Sigmoid colon (tissue), 7 donors: ENCODE data around the gene CAPN12. TPM values are rescaled to one million over a fixed set of nuclear protein-coding genes. Genes with fewer than 3 reads are reported as not detected.

Experiments
- DNase-seq: peaks from one replicate; pipeline ENCODE4 v3.0.0-alpha.2; 2019
- H3K27ac ChIP-seq, 4 donors: fragments of 200-600 bp; sonication (generic); one replicate each; pipeline ENCODE4 v1.5.1; 2016 to 2019; ENCODE audit warnings: mild to moderate bottlenecking in 1 of 4
- H3K27me3 ChIP-seq, 3 donors: fragments of 200-600 bp; sonication (generic); one replicate each; pipeline ENCODE4 v1.5.1; 2019; ENCODE audit warnings: mild to moderate bottlenecking in 1 of 3
- H3K36me3 ChIP-seq, 4 donors: fragments of 200-600 bp; sonication (generic); one replicate each; pipeline ENCODE4 v1.5.1; 2016 to 2019
- H3K4me1 ChIP-seq, 4 donors: fragments of 200-600 bp; sonication (generic); one replicate each; pipeline ENCODE4 v1.5.1; 2017 to 2019
- H3K4me3 ChIP-seq, 4 donors: fragments of 200-600 bp; sonication (generic); one replicate each; pipeline ENCODE4 v1.5.1; 2017 to 2019; ENCODE audit warnings: mild to moderate bottlenecking in 2 of 4, moderate library complexity in 1 of 4
- H3K9me3 ChIP-seq, 4 donors: fragments of 200-600 bp in 3 of 4; sonication (generic) in 3 of 4; one replicate each; pipeline versions ENCODE4 v1.5.1 to v1.6.1; 2013 to 2019
- CTCF ChIP-seq, 4 experiments: fragments of 450-650 bp in 3 of 4; fragments of 200-600 bp in 1 of 4; IDR thresholded peaks; one replicate each; pipeline ENCODE4 v1.5.1; 2016 to 2019; ENCODE audit warnings: antibody characterized with exemption in 4 of 4, mild to moderate bottlenecking in 3 of 4, moderate library complexity in 2 of 4
- EP300 ChIP-seq, 4 donors: sonication (generic); formaldehyde crosslinking; IDR thresholded peaks; one replicate each; pipeline ENCODE4 v1.6.1; 2017; ENCODE audit warnings: antibody characterized with exemption in 4 of 4
- POLR2A ChIP-seq, 2 donors: fragments of 450-650 bp; IDR thresholded peaks; one replicate each; pipeline ENCODE4 v1.6.1; 2016; ENCODE audit warnings: antibody characterized with exemption in 2 of 2, mild to moderate bottlenecking in 2 of 2, moderate library complexity in 2 of 2
- POLR2AphosphoS5 ChIP-seq, 4 donors: sonication (generic); formaldehyde crosslinking; IDR thresholded peaks; one replicate each; pipeline ENCODE4 v1.6.1; 2017; ENCODE audit warnings: antibody characterized with exemption in 4 of 4
- WGBS, 2 donors: extraction: QIAGEN DNeasy Blood & Tissue Kit; methylation state at CpG; one replicate each; pipeline ENCODE4 v1.1.7; 2013; 5-methylcytosine and 5-hydroxymethylcytosine counted together
- intact Hi-C: fragments of 100-400 bp; cut with DNase I; formaldehyde crosslinking; loops from one replicate; pipeline ENCODE4 v1.15.1; 2023
- polyA plus RNA-seq, 3 donors: library from polyadenylated mRNA; stranded (reverse); fragments of 200-250 nt; gene quantifications; one replicate each; pipeline ENCODE4 v1.2.3, GENCODE V29; 2013
- total RNA-seq, 4 donors: library from RNA; depleted of rRNA; stranded (reverse); fragments of >200 nt; gene quantifications; one replicate each; pipeline ENCODE4 v1.1.0, GENCODE V29; 2016
- donor health status: healthy with polysubstance abuse.
- donor health status: Bipolar disorder and iron deficiency.
- donor health status: healthy.

Gene CAPN12
- total and polyA plus RNA-seq, 7 donors, result 0.33 to 14.3 (median 4.2) TPM; not detected in 1

- peak overlapping the region; percentile 91 to 97 (median 96) for H3K27ac ChIP-seq
- intact Hi-C loops, result no loop called here
- no peak overlapping the region for H3K4me3 ChIP-seq
- TF ChIP-seq POLR2A (IDR thresholded peaks at IDR 0.05) (no peak), POLR2AphosphoS5 (IDR thresholded peaks at IDR 0.05) (peak in 1 of 4 donors; percentile 7)
- WGBS, 2 donors, result 54 to 74% methylated on average over 11 of the region's 11 CpGs
- DNase-seq, result no peak
- H3K27me3 ChIP-seq, result no peaks in the 10 kb centered on the region
- H3K4me1 ChIP-seq, result peaks cover 0 to 78% (median 61%) of the 10 kb centered on the region in 4 donors
- no peaks in the 10 kb centered on the region for H3K9me3 ChIP-seq
- H3K36me3 ChIP-seq, result peaks cover 11 to 63% (median 49%) of the 10 kb centered on the region in 4 donors
Measured at GRCh38 chr19:38701455-38702063, 42.7 kb downstream of the CAPN12 start.

GRCh38 chr19:38700902-38701454, 43.3 kb downstream of the CAPN12 start:
- DNase-seq, result no peak
- H3K4me1 ChIP-seq, result peaks cover 0 to 78% (median 67%) of the 10 kb centered on the region in 4 donors
- intact Hi-C loops, result no loop called here
- TF ChIP-seq POLR2A (IDR thresholded peaks at IDR 0.05), result no peak
- TF ChIP-seq EP300 (IDR thresholded peaks at IDR 0.05), result no peak
- no peak for TF ChIP-seq CTCF (IDR thresholded peaks at IDR 0.05)
- TF ChIP-seq POLR2AphosphoS5 (IDR thresholded peaks at IDR 0.05), result no peak
- H3K27me3 ChIP-seq, result no peaks in the 10 kb centered on the region
- H3K27ac ChIP-seq, result peak overlapping the region; percentile 91 to 97 (median 96)
- no peak overlapping the region for H3K4me3 ChIP-seq
- no peaks in the 10 kb centered on the region for H3K9me3 ChIP-seq
- 59 to 84% methylated on average over 18 of the region's 18 CpGs for WGBS, 2 donors
- peaks cover 6 to 58% (median 46%) of the 10 kb centered on the region in 4 donors for H3K36me3 ChIP-seq

- peaks cover 0 to 78% (median 72%) of the 10 kb centered on the region in 4 donors for H3K4me1 ChIP-seq
Measured at GRCh38 chr19:38700350-38700901, 43.8 kb downstream of the CAPN12 start.

GRCh38 chr19:38699647-38700349, 44.5 kb downstream of the CAPN12 start:
- TF ChIP-seq CTCF (IDR thresholded peaks at IDR 0.05) (no peak), POLR2AphosphoS5 (IDR thresholded peaks at IDR 0.05) (no peak), EP300 (IDR thresholded peaks at IDR 0.05) (no peak), POLR2A (IDR thresholded peaks at IDR 0.05) (no peak)
- H3K4me3 ChIP-seq, result no peak overlapping the region
- peaks cover under 1 to 46% (median 34%) of the 10 kb centered on the region in 4 donors for H3K36me3 ChIP-seq
- no peak for DNase-seq
- WGBS, 2 donors, result 91 to 95% methylated on average over 18 of the region's 18 CpGs
- H3K9me3 ChIP-seq, result no peaks in the 10 kb centered on the region
- H3K27me3 ChIP-seq, result no peaks in the 10 kb centered on the region
- H3K27ac ChIP-seq, result peak overlapping the region; percentile 91 to 97 (median 96)
- H3K4me1 ChIP-seq, result peaks cover 0 to 78% (median 78%) of the 10 kb centered on the region in 4 donors
- intact Hi-C loops, result no loop called here

More at GRCh38 chr19:38700350-38700901, 43.8 kb downstream of the CAPN12 start:
- Histone ChIP-seq H3K27me3 (no peaks in the 10 kb centered on the region), H3K27ac (peak overlapping the region; percentile 91 to 97 (median 96)), H3K9me3 (no peaks in the 10 kb centered on the region), H3K36me3 (peaks cover 4 to 52% (median 40%) of the 10 kb centered on the region in 4 donors), H3K4me3 (no peak overlapping the region)
- no peak for TF ChIP-seq EP300 (IDR thresholded peaks at IDR 0.05)
- no peak for TF ChIP-seq POLR2AphosphoS5 (IDR thresholded peaks at IDR 0.05)
- no peak for TF ChIP-seq POLR2A (IDR thresholded peaks at IDR 0.05)
- intact Hi-C loops, result no loop called here
- DNase-seq, result no peak
- WGBS, 2 donors, result 85 to 87% methylated on average over 22 of the region's 22 CpGs

- Histone ChIP-seq H3K4me1 (peaks cover 0 to 86% (median 86%) of the 10 kb centered on the region in 4 donors), H3K9me3 (no peaks in the 10 kb centered on the region), H3K4me3 (no peak overlapping the region), H3K27ac (peak overlapping the region; percentile 91 to 97 (median 96)), H3K27me3 (no peaks in the 10 kb centered on the region), H3K36me3 (peaks cover 0 to 38% (median 29%) of the 10 kb centered on the region in 4 donors)
- 77 to 90% methylated on average over 7 of the region's 7 CpGs for WGBS, 2 donors
- no peak for DNase-seq
- intact Hi-C loops, result no loop called here
- TF ChIP-seq EP300 (IDR thresholded peaks at IDR 0.05) (no peak), POLR2A (IDR thresholded peaks at IDR 0.05) (no peak), POLR2AphosphoS5 (IDR thresholded peaks at IDR 0.05) (no peak), CTCF (IDR thresholded peaks at IDR 0.05) (no peak)
Measured at GRCh38 chr19:38699027-38699346, 45.3 kb downstream of the CAPN12 start.
